K562 (cell line): ENCODE results near the gene SEMA3C. TPM values are rescaled to one million over a fixed set of nuclear protein-coding genes. Genes with fewer than 3 reads are reported as not detected.

Experiments used
- ATAC-seq: fragments of 200-7000 bp; cut with Tn5 transposase; 3 replicates; pipeline ENCODE4 v1.9.1; 2020; ENCODE audit warnings: moderate library complexity
- BruUV-seq: library from RNA; stranded (reverse); fragments of 400-500 nt; replicated peaks from 2 replicates; lab custom pipeline; 2021; lab: Mats Ljungman, UMichigan
- CTCF ChIA-PET: fragments of 300-600 bp; formaldehyde crosslinking; extraction: SDS; loops from one replicate; lab custom pipeline; 2021; ENCODE audit warnings: low intra/inter-chr PET ratio; lab: Yijun Ruan, JAX
- POLR2A ChIA-PET: fragments of 300-600, 350-650 bp; sonication (Branson Sonifier 250); formaldehyde crosslinking; extraction: SDS; loops from one replicate; lab custom pipeline; 2021; ENCODE audit warnings: antibody characterized with exemption, inconsistent platforms; lab: Yijun Ruan, JAX
- DNase-seq, 4 experiments: peaks; one replicate each; pipeline versions ENCODE4 v3.0.0 to v3.0.0-alpha.2; 2011 to 2018; ENCODE audit warnings: low spot score in 3 of 4, mixed read lengths in 3 of 4; ENCODE audit errors: extremely low read depth in 1 of 4
- FAIRE-seq: peaks from 2 replicates; lab custom pipeline; 2011; peaks lifted over from hg19 to GRCh38; lab: Jason Lieb, UNC
- H2AFZ ChIP-seq: 2 replicates; pipeline ENCODE4 v1.6.0; 2011; ENCODE audit warnings: low read depth, low read length, control low read depth, inconsistent platforms
- H3K27ac ChIP-seq: fragments of 200-600 bp; 3 replicates; pipeline ENCODE4 v1.8.0; 2011; ENCODE audit warnings: low read depth, mild to moderate bottlenecking, control low read depth, inconsistent platforms, low read length, moderate library complexity, mixed read lengths; ENCODE audit errors: extremely low read depth
- H3K27me3 ChIP-seq, 2 experiments: fragments of 300-600 bp in 1 of 2; 2 replicates in 1 of 2; 3 replicates in 1 of 2; pipeline versions ENCODE4 v1.6.0 to v1.8.0; 2011; ENCODE audit warnings: inconsistent platforms in 2 of 2, low read length in 2 of 2, mild to moderate bottlenecking in 1 of 2, mixed read lengths in 1 of 2, moderate library complexity in 1 of 2; ENCODE audit not compliant: control insufficient read depth in 2 of 2, insufficient read depth in 2 of 2
- H3K36me3 ChIP-seq: fragments of 300-600 bp; 3 replicates; pipeline ENCODE4 v1.8.0; 2011; ENCODE audit warnings: mild to moderate bottlenecking, low read length, inconsistent platforms; ENCODE audit not compliant: control insufficient read depth, insufficient read depth
- H3K4me1 ChIP-seq, 2 experiments: fragments of 200-600 bp in 1 of 2; replicated peaks in 1 of 2; 2 replicates in 1 of 2; 3 replicates in 1 of 2; pipeline versions ENCODE4 v1.5.1 to v1.8.0; 2011; ENCODE audit warnings: inconsistent platforms in 2 of 2, low read length in 2 of 2, mild to moderate bottlenecking in 1 of 2, mixed read lengths in 1 of 2, moderate library complexity in 1 of 2; ENCODE audit not compliant: control insufficient read depth in 2 of 2, insufficient read depth in 2 of 2
- H3K4me2 ChIP-seq: 2 replicates; pipeline ENCODE4 v1.6.1; 2011; ENCODE audit warnings: low read length, control low read depth, inconsistent platforms, mixed read lengths; ENCODE audit not compliant: insufficient read depth
- H3K4me3 ChIP-seq: fragments of 200-600 bp; sonication (generic), shearing (Covaris generic); 2 replicates; pipeline ENCODE4 v1.5.1; 2016; ENCODE audit warnings: control low read depth, inconsistent platforms
- H3K79me2 ChIP-seq: fragments of 200-600 bp; 3 replicates; pipeline ENCODE4 v1.8.0; 2011; ENCODE audit warnings: low read length, inconsistent platforms; ENCODE audit not compliant: control insufficient read depth, insufficient read depth
- H3K9ac ChIP-seq, 2 experiments: 2 replicates each; pipeline versions ENCODE4 v1.6.0 to v1.6.1; 2011; ENCODE audit warnings: low read depth in 2 of 2, low read length in 2 of 2, control low read depth in 1 of 2, inconsistent platforms in 1 of 2, mild to moderate bottlenecking in 1 of 2, mixed read lengths in 1 of 2; ENCODE audit not compliant: insufficient read depth in 1 of 2
- H3K9me1 ChIP-seq: one replicate; pipeline ENCODE4 v1.6.0; 2011; ENCODE audit warnings: inconsistent platforms, mild to moderate bottlenecking, low read length, moderate library complexity; ENCODE audit not compliant: control insufficient read depth, insufficient read depth
- H3K9me3 ChIP-seq: replicated peaks from 2 replicates; pipeline ENCODE4 v1.5.1; 2011; ENCODE audit warnings: low read depth, low read length, inconsistent platforms; ENCODE audit not compliant: control insufficient read depth, insufficient read depth
- H4K20me1 ChIP-seq: replicated peaks from 2 replicates; pipeline ENCODE4 v1.6.1; 2011; ENCODE audit warnings: low read length, inconsistent platforms, mixed read lengths; ENCODE audit not compliant: control insufficient read depth, insufficient read depth
- CREM ChIP-seq: IDR thresholded peaks from 2 replicates; pipeline ENCODE4 v1.6.1; 2014; ENCODE audit warnings: antibody characterized with exemption, low read depth
- DACH1 ChIP-seq: fragments of 450-650 bp; IDR thresholded peaks from 2 replicates; pipeline ENCODE4 v1.6.1; 2018; ENCODE audit not compliant: partially characterized antibody
- MAFF ChIP-seq: IDR thresholded peaks from 2 replicates; pipeline ENCODE4 v1.6.1; 2012; ENCODE audit warnings: low read length, improper control_type of control experiment
- MEF2A ChIP-seq: IDR thresholded peaks from 2 replicates; pipeline ENCODE4 v1.6.1; 2011; ENCODE audit warnings: low read depth, mild to moderate bottlenecking, low read length, moderate library complexity; ENCODE audit not compliant: control insufficient read depth
- SMARCB1 ChIP-seq: IDR thresholded peaks from 2 replicates; pipeline ENCODE4 v1.6.1; 2011; ENCODE audit warnings: improper control_type of control experiment, low read depth; ENCODE audit not compliant: insufficient read length
- SP2 ChIP-seq: IDR thresholded peaks from 2 replicates; pipeline ENCODE4 v1.6.1; 2011; ENCODE audit warnings: mild to moderate bottlenecking, low read depth, low read length, moderate library complexity; ENCODE audit not compliant: poor library complexity, severe bottlenecking; ENCODE audit errors: extremely low read depth
- SRF ChIP-seq, 2 experiments: fragments of 250-450, 450-650 bp in 1 of 2; sonication (Bioruptor Pico) in 1 of 2; sonication (generic) in 1 of 2; formaldehyde crosslinking; IDR thresholded peaks; 2 replicates each; pipeline versions ENCODE4 v1.5.0 to v1.5.1; 2020 to 2022; ENCODE audit warnings: mild to moderate bottlenecking in 1 of 2, missing genetic modification reagents in 1 of 2
- TCF3 ChIP-seq: sonication (generic); formaldehyde crosslinking; IDR thresholded peaks from 2 replicates; pipeline ENCODE4 v1.4.0; 2020; ENCODE audit warnings: mild to moderate bottlenecking, missing genetic modification reagents
- ZNF551 ChIP-seq: fragments of 250-450 bp; sonication (Bioruptor Pico); IDR thresholded peaks from 2 replicates; pipeline ENCODE4 v1.5.0; 2021; ENCODE audit warnings: mild to moderate bottlenecking, moderate library complexity
- WGBS: fragments of 100-300 bp; shearing (Covaris generic); methylation state at CpG from one replicate; pipeline ENCODE4 v1.1.6; 2016; ENCODE audit warnings: low coverage, mixed read lengths; ENCODE audit not compliant: insufficient coverage; ENCODE audit errors: missing lambda C conversion rate; 5-methylcytosine and 5-hydroxymethylcytosine counted together
- in situ Hi-C: fragments of 300-500 bp; cut with MboI; formaldehyde crosslinking; loops from 4 replicates; pipeline ENCODE4 v1.15.0; 2018; ENCODE audit warnings: inconsistent platforms, mixed read lengths
- intact Hi-C: fragments of 100-400 bp; cut with micrococcal nuclease; formaldehyde crosslinking; loops from 2 replicates; pipeline ENCODE4 v1.14.2; 2022
- polyA plus RNA-seq, 8 experiments: library from polyadenylated mRNA; depleted of rRNA in 4 of 8; stranded (reverse) in 5 of 8; unstranded in 3 of 8; fragments of >200 nt; fragmentation: Nextera tagmentation in 2 of 8; fragmentation: Illumina TruSeq in 1 of 8; extraction: Ambion mirVana in 2 of 8; extraction: Trizol in 1 of 8; gene quantifications; 2 replicates each; pipeline versions ENCODE4 v1.2.1 to v1.2.3, GENCODE V29; 2011 to 2014; ENCODE audit warnings: inconsistent platforms in 1 of 8, missing spikeins in 1 of 8
- total RNA-seq, 7 experiments: library from RNA; depleted of rRNA in 6 of 7; stranded (reverse); fragments of >200 nt in 6 of 7; fragmentation: Illumina TruSeq in 2 of 7; extraction: Trizol in 2 of 7; gene quantifications; 2 replicates each; pipeline versions ENCODE4 v1.2.1 to v1.2.3, GENCODE V29; 2011 to 2021; ENCODE audit warnings: low replicate concordance in 1 of 7

Gene SEMA3C
- total and polyA plus RNA-seq, 9 of the 15 experiments (the other 6 are each of a cell fraction or from before 2014, with no cell fraction given) = 0.04 to 0.36 (median 0.12) TPM; not detected in 3

DNA sequence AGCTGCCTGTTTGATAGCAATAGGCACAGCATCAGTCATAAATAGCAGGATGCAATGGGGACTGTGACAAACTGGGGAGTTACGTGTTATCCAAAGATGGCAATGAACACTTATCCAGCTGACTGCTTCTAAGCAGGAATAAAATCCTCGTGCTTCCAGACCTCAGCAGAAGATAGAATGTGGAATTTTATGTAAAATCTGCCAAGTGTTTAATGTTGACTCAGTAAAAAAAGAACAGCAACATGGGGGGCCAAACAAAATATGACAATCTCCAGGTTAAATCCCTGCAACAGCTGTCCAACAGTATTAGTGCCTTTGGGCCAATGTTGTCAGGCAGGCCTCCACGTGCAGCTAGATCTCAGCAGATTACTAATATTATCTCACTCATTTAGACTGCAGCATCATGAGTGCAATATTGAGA lies 127.3 kb downstream of the SEMA3C start:
- BruUV-seq = no TSS peak
- ChIA-PET CTCF (no interaction called here), POLR2A (no interaction called here)
- intact Hi-C loops (no loop called here), in situ Hi-C loops (no loop called here)
- TF ChIP-seq MAFF (no peak), SP2 (no peak), SRF (CRISPR knock-in tag; IDR thresholded peaks at IDR 0.05) (no peak), ZNF551 (no peak), SMARCB1 (no peak), CREM (no peak), MEF2A (no peak), TCF3 (no peak), DACH1 (no peak)
- H3K9ac ChIP-seq = no peak overlapping the region
- H4K20me1 ChIP-seq = no peaks in the 10 kb centered on the region
- H3K27ac ChIP-seq = no peak overlapping the region
- no peak overlapping the region for H3K4me3 ChIP-seq
- H3K9me1 ChIP-seq = no peaks in the 10 kb centered on the region
- no peaks in the 10 kb centered on the region for H3K4me1 ChIP-seq
- ATAC-seq (no peak), DNase-seq (no peak), FAIRE-seq (no peak)
- H3K79me2 ChIP-seq = no peaks in the 10 kb centered on the region
- H3K9me3 ChIP-seq = no peaks in the 10 kb centered on the region
- H3K27me3 ChIP-seq = no peaks in the 10 kb centered on the region
- WGBS = 4% methylated on average over 3 of the region's 3 CpGs
- no peak overlapping the region for H2AFZ ChIP-seq
- no peak overlapping the region for H3K4me2 ChIP-seq
- H3K36me3 ChIP-seq = no peaks in the 10 kb centered on the region
